NOMO-1 treated with DMSO at 0.1 percent for 48 hours (cell line): ENCODE data around the gene FOXK1.
"Not testable (repeated sequence)": the region's sequence is repeated elsewhere in the genome, so short reads cannot be mapped to it uniquely, and the experiment has no call there.

ENCODE experiments used
- DNase-seq: peaks from one replicate; lab custom pipeline; 2025; ENCODE audit not compliant: unreplicated experiment; lab: John Stamatoyannopoulos, UW

Gene FOXK1

DNA sequence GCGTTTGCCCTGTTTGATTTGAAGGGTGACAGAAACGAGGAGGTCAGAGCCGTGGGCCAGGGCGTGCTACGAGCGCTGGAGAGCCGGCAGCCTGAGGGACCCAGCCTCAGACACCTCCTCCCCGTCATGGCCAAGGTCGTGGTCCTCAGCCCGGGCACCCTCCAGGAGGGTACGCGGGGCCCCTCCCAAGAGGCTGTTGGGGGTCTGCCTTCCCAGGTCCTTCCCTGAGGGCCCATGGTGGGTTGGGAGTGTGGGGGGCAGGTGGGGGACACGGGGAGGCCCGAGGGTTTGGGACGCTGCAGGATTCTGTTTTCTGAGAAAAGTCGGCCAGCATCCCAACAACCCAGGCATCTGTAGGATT is 101.2 kb downstream of the FOXK1 start:
- DNase-seq = no peak

DNA sequence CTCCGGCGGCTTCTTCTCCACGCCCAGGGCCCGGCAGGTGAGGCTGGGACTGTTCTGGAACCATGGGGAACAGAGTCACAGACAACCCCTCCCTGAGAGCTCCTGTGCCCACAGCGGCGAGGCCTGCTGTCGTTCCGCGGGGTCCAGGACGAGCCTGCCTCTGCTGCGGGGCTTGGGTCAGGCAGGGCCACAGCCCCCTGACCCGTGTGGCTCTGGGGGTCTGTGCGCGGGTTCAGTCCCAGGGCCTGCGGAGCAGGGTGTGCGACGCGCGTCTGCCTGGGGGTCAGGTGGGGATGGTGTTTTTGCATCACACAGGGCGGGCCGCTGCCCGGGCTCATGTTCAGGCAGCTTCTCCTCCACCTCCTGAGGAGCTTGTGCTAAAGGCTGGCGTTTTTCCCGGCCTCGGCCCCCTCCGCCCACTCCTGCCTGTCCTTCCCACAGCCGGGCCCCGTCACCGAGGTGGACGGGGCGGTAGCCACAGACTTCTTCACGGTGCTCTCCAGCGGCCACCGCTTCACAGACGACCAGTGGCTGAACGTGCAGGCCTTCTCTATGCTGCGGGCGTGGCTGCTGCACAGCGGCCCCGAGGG is 101.8 kb downstream of the FOXK1 start:
- no peak for DNase-seq

DNA sequence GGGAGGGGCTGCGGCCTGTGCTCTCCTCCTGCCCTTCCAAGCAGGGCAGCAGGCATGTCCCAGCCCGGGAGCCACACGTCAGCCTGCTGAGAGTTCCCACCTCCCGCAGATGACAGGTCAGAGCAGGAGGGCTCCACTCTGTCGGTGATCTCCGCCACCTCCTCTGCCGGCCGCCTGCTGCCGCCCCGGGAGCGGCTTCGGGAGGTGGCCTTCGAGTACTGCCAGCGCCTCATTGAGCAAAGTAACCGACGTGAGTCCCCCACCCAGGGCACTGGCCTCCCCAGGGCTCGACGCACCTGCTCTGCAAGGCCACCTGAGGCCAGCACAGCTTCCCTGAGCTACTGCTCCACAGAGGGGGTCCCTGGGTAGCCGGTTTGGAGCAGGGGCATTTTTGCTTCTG is 102.7 kb downstream of the FOXK1 start:
- DNase-seq = no peak

DNA sequence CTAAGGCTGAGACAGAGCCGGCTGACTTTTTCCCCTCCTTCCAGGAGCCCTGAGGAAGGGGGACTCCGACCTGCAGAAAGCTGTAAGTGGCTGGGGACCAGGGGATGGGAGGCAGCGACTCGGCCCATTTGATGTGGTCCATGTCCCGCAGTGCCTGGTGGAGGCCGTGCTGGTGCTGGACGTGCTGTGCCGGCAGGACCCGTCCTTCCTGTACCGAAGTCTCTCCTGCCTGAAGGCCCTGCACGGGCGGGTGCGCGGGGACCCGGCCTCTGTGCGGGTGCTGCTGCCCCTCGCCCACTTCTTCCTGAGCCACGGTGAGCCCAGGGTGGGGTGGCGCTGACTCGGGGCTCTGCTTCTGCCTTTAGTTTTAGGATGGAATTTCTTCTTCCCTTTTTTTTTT is 103.3 kb downstream of the FOXK1 start:
- no peak for DNase-seq

DNA sequence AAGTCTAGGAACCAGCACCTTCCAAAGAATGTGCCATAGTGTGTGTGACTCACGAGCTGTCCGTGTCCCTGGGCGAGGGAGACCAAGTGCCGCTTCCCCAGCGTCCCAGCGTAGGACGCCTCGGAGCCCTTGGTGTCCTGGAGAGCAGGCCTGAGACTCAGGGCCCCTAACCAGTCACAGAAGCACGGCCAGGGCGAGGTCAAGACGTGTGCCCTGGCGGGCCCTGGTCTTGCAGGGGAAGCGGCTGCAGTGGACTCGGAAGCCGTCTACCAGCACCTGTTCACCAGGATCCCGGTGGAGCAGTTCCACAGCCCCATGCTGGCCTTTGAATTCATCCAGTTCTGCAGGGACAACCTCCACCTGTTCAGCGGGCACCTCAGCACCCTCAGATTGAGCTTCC is 103.9 kb downstream of the FOXK1 start:
- no peak for DNase-seq

DNA sequence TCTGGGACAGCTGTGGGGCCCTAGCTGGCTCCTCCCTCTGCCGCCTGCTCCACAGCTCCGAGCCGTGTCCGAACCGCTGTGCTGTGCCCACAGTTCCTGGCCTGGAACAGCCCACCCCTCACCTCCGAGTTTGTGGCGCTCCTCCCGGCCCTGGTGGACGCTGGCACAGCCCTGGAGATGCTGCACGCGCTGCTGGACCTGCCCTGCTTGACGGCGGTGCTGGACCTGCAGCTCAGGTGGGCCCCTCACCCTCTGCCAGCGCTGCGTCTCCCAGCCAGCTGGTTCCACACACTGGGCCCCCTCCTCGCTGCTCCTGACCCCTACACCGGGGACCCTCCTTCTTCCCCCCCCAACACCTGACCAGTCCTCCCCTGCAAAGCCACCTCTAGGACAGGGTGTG is 105.4 kb downstream of the FOXK1 start:
- no peak for DNase-seq

DNA sequence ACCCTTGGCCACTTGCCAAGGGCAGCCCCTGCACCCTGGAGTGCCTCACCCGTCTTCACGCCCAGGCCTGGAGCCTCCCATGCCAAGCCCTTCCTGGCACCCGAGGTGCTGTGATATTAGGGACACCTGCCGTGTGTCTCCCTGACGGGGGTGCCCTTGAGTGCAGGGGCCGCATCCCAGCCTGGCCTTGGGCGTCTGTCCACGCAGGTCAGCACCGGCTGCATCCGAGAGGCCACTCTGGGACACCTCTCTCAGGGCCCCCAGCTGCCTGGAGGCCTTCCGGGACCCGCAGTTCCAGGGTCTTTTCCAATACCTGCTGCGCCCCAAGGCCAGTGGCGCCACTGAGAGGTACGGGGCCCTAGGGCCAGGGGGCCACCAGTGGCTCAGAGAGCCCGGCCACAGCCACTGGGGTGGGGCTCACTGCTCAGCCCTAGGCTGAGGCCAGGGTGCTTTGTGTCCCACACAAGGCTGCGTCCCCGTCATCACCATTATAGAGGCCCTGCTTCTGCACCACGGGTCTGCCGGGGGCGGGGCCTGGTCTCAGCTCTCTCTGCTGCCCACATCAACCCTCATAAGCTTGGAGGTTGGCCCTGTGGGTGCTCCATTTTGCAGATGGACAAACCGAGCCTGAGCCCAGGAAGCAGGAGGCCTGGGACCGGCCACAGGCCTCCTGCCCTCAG is 106.0 kb downstream of the FOXK1 start:
- no peak for DNase-seq

DNA sequence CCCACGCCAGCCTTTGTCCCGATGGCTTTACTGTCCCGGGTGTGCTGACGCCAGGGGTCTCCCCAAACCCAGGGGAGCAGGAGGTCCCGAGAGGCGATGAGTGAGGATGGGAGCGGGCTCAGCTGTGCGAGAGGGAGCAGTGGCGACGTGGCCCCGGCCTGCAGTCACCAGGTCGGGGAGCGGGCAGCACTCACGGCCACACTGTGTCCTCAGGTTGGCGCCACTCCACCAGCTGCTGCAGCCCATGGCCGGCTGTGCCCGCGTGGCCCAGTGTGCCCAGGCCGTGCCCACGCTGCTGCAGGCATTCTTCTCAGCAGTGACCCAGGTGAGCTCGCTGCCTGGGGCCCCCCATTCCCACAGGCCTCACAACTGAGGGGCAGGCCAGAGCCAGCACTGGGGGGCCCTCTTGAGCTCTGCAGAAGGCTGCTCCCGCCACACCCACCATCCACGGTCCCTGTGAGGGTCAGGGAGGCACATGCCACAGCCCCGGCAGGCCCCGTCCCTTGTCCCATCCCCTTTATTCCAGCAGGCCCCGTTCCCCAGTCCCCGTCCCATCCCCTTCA is 106.6 kb downstream of the FOXK1 start:
- DNase-seq = no peak

DNA sequence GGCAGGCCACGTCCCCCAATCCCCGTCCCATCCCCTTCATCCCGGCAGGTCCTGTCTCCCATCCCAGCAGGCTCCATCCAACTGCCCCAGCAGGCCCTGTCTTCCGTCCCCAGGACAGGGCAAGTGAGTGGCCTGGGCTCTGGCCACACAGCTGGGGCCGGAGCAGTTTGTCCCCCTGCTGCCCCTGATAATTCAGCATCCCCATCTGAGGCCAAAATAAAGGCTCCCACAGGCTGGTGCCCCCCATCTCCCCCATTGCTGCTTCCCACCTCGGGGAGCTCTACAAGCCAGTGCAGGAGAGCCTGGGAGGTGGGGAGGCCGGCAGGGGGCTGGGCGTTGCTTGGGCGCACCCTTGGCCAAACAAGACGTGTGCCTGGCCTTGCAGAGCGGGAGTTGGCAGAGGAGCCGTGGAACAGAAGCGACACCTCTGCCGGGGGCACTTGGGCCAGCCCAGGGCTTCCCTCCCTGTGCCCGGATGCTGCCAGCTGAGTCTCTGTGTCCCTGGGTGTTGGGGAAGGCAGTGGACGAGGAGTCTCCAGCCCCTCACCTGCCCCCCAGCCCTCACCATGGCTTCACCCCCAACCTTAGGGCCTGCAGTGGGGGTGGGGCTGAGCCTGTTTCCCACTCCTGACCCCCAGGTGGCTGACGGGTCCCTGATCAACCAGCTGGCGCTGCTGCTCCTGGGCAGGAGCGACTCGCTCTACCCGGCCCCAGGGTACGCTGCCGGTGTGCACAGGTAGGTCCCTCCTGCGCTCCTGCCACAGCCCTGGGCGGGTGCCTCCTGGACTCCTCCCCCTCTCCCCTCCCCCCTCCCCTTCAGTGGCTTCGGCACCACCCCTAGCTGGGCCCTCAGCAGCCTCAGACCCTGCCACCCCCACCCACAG is 107.3 kb downstream of the FOXK1 start:
- DNase-seq = no peak

DNA sequence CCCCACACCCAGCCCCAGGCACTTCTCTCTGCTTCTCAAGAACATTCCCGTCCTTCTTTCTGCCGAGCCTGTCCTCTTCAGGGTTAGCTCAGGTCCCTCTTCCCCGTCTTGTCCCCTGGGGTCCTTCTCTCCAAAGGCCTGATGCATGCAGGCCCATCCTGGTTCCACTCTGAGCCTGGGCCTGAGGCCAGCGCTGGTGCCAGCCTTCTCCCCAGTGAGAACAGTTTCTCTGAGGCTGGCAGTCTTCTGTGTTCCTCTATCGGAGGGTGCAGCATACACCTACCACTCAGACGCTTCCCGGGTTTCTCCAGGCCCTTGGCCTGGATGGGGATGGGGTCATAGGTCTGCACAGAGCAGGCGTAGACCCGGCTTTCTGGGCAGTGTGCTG is 108.0 kb downstream of the FOXK1 start:
- no peak for DNase-seq

DNA sequence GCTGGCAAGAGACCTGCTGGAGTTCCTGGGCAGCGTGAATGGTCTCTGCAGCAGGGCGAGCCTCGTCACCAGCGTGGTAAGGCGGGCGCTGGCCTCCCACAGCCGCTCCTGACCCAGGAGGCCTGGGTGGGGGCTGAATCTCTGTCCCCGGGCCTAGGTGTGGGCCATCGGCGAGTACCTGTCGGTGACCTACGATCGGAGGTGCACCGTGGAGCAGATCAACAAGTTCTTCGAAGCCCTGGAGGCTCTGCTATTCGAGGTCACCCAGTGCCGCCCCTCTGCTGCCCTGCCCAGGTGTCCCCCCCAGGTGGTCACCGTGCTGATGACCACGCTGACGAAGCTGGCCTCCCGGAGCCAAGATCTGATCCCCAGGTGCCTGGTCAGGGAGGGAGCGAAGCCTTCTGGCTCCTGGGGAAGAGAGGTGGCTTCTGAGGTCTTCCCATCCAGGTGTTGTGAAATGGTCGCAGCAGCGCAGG is 108.5 kb downstream of the FOXK1 start:
- DNase-seq = no peak

DNA sequence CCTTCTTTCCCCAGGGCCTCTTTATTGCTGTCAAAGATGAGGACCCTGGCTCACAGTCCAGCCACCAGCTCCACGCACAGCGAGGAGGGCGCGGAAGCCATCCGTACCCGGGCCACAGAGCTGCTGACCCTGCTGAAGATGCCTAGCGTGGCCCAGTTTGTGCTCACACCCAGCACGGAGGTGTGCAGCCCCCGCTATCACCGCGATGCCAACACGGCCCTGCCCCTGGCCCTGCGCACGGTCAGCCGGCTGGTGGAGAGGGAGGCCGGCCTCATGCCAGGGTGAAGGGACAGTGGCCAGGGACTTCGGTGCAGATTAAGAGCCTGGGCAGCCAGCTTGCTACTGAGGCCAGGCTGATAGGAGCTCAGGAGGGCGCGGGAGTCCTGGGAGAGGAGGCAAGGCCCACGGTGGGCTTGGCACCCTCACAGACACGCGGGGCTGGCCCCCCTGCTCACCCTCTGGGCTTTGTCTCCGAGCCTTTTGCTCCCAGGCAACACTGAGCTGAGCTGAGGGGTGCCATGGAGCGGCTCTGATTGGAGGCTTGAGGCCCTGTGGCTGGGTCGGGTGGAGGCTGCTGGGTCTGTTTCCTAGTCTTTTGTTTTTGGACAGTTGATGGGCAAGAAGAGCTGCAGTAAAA is 109.1 kb downstream of the FOXK1 start:
- DNase-seq = no peak

DNA sequence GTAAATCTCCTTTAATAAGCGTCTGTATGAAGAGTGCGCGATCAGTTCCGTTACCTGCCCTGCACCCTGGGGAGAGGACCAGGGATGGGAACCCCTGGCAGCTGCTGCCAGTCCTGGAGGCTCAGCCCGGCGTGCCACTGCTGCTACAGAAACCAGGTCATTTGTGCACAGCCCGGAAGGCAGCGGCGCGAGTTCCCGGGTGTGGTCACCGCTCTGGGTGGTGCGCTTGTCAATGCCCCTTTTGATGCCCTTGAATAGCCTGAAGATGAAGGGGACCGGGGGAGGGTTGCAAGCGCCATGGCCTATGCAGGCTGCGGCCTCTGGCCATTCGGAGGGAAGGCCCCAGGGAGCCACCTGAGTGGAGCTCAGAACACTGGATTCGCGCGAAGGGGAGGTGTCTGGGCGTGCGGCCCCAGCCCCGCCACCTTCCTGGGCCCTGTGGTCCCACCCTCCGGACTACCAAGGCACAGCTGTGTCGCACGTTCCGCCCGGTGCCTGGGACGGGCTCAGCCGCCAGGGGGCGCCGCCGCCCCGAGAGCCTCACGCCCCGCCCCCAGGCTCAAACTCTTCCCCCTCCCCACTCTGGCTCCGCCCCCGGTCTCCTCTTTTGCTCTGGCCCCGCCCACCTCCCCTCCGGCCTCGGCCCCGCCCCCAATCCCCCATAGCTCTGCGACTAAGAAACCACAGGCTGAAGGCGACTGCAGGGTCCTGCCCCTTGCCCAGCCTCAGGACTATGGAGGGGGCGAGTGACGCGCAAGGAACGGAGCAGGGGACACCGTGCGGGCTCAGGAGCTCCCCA is 109.8 kb downstream of the FOXK1 start:
- no peak for DNase-seq

DNA sequence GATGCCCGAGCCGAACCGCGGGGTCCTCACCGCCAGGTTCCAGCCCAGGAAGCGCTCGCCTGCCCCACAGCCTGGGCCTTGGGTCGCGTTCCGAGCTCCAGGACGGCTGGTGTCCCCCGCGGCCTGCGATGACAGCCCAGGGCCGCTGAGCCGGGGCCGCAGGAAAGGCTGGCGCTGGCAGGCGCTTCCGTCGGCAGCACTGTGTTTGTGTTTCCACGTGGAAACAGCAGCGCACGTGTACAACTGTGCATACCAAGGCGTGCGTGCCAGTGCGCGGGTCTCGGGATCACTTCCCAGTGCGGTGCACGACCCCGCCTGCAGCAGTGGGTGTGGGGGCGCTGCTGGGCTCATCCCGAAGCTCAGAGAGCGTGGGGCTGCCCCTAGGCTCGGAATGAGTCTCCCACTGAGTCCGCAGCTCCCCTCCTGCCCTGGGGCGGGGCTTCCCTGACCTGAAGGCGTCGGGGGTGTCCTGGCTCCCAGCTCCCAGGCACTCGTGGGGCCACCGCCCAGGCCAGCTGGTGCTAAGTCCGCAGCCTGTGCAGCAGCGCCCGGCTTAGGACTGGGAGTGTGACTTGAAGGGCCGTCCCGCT is 110.5 kb downstream of the FOXK1 start:
- no peak for DNase-seq

DNA sequence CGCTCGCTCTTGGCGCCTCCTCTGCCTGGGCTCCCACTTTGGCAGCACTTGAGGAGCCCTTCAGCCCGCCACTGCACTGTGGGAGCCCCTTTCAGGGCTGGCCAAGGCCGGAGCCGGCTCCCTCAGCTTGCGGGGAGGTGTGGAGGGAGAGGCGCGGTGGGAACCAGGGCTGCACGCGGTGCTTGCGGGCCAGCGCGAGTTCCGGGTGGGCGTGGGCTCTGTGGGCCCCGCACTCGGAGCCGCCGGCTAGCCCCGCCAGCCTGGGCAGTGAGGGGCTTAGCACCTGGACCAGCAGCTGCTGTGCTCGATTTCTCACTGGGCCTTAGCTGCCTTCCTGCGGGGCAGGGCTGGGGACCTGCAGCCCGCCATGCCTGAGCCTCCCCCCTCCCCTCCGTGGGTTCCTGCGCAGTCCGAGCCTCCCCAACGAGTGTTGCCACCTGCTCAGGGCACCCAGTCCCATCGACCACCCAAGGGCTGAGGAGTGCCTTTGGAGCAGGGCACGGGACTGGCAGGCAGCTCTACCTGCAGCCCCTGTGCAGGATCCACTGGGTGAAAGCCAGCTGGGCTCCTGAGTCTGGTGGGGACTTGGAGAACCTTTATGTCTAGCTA is 111.4 kb downstream of the FOXK1 start:
- DNase-seq = not testable (repeated sequence)

DNA sequence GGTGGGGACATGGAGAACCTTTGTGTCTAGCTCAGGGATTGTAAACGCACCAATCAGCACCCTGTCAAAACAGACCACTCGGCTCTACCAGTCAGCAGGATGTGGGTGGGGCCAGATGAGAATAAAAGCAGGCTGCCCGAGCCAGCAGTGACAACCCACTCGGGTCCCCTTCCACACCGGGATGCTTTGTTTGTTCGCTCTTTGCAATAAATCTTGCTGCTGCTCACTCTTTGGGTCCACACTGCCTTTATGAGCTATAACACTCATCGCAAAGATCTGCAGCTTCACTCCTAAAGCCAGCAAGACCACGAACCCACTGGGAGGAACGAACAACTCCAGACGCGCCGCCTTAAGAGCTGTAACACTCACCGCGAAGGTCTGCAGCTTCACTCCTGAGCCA is 112.1 kb downstream of the FOXK1 start:
- not testable (repeated sequence) for DNase-seq

DNA sequence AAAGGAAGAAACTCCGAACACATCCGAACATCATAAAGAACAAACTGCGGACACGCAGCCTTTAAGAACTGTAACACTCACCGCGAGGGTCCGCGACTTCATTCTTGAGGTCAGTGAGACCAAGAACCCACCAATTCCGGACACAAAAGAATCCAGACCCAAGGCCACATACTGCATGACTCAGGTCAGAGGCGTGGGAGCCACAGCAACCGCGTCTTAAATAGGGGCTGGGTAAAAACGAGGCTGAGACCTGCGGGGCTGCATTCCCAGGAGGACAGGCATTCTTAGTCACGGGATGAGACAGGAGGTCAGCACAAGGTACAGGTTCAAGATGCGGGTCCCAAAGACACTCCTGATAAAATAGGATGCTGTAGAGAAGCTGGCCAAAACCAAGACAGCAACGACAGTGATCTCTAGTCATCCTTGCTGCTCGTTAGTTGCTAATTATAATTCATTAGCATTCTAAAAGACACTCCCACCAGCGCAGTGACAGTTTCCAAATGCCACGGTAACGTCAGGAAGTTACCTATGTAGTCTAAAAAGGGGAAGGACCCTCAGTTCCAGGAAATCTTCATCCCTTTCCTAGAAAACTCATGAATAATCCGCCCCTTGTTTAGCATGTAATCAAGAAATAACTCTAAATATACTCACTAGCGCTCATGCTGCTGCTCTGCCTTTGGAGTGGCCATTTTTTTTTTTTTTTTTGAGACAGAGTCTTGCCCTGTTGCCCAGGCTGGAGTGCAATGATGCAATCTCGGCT is 112.7 kb downstream of the FOXK1 start:
- no peak for DNase-seq

DNA sequence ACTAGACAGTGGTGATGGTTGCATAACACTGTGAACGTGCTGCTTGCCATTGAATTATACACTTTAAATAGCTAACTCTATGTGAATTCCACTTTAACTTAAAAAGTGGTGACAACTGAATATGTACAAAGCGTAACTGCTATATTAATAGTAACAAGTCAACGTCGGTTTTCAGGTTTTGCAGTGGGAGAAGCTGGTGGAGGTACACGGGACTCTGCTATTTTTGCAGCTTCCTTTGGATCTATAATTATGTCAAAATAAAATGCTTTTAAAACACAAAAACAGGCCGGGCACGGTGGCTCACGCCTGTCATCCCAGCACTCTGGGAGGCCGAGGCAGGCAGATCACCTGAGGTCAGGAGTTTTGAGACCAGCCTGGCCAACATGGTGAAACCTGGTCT is 114.4 kb downstream of the FOXK1 start:
- DNase-seq = no peak
